Sigmoid colon (tissue), 7 donors: ENCODE data around the gene CCDC69. TPM values are rescaled to one million over a fixed set of nuclear protein-coding genes. Genes with fewer than 3 reads are reported as not detected.
A peak's percentile ranks its signal among the peaks of the same experiment; 100 is the strongest.

ENCODE experiments used
- DNase-seq: peaks from one replicate; pipeline ENCODE4 v3.0.0-alpha.2; 2019
- H3K27ac ChIP-seq, 4 donors: fragments of 200-600 bp; sonication (generic); one replicate each; pipeline ENCODE4 v1.5.1; 2016 to 2019; ENCODE audit warnings: mild to moderate bottlenecking in 1 of 4
- H3K27me3 ChIP-seq, 3 donors: fragments of 200-600 bp; sonication (generic); one replicate each; pipeline ENCODE4 v1.5.1; 2019; ENCODE audit warnings: mild to moderate bottlenecking in 1 of 3
- H3K36me3 ChIP-seq, 4 donors: fragments of 200-600 bp; sonication (generic); one replicate each; pipeline ENCODE4 v1.5.1; 2016 to 2019
- H3K4me1 ChIP-seq, 4 donors: fragments of 200-600 bp; sonication (generic); one replicate each; pipeline ENCODE4 v1.5.1; 2017 to 2019
- H3K4me3 ChIP-seq, 4 donors: fragments of 200-600 bp; sonication (generic); one replicate each; pipeline ENCODE4 v1.5.1; 2017 to 2019; ENCODE audit warnings: mild to moderate bottlenecking in 2 of 4, moderate library complexity in 1 of 4
- H3K9me3 ChIP-seq, 4 donors: fragments of 200-600 bp in 3 of 4; sonication (generic) in 3 of 4; one replicate each; pipeline versions ENCODE4 v1.5.1 to v1.6.1; 2013 to 2019
- CTCF ChIP-seq, 4 experiments: fragments of 450-650 bp in 3 of 4; fragments of 200-600 bp in 1 of 4; IDR thresholded peaks; one replicate each; pipeline ENCODE4 v1.5.1; 2016 to 2019; ENCODE audit warnings: antibody characterized with exemption in 4 of 4, mild to moderate bottlenecking in 3 of 4, moderate library complexity in 2 of 4
- EP300 ChIP-seq, 4 donors: sonication (generic); formaldehyde crosslinking; IDR thresholded peaks; one replicate each; pipeline ENCODE4 v1.6.1; 2017; ENCODE audit warnings: antibody characterized with exemption in 4 of 4
- POLR2A ChIP-seq, 2 donors: fragments of 450-650 bp; IDR thresholded peaks; one replicate each; pipeline ENCODE4 v1.6.1; 2016; ENCODE audit warnings: antibody characterized with exemption in 2 of 2, mild to moderate bottlenecking in 2 of 2, moderate library complexity in 2 of 2
- POLR2AphosphoS5 ChIP-seq, 4 donors: sonication (generic); formaldehyde crosslinking; IDR thresholded peaks; one replicate each; pipeline ENCODE4 v1.6.1; 2017; ENCODE audit warnings: antibody characterized with exemption in 4 of 4
- WGBS, 2 donors: extraction: QIAGEN DNeasy Blood & Tissue Kit; methylation state at CpG; one replicate each; pipeline ENCODE4 v1.1.7; 2013; 5-methylcytosine and 5-hydroxymethylcytosine counted together
- intact Hi-C: fragments of 100-400 bp; cut with DNase I; formaldehyde crosslinking; loops from one replicate; pipeline ENCODE4 v1.15.1; 2023
- polyA plus RNA-seq, 3 donors: library from polyadenylated mRNA; stranded (reverse); fragments of 200-250 nt; gene quantifications; one replicate each; pipeline ENCODE4 v1.2.3, GENCODE V29; 2013
- total RNA-seq, 4 donors: library from RNA; depleted of rRNA; stranded (reverse); fragments of >200 nt; gene quantifications; one replicate each; pipeline ENCODE4 v1.1.0, GENCODE V29; 2016
- donor health status: healthy with polysubstance abuse.
- donor health status: Bipolar disorder and iron deficiency.
- donor health status: healthy.

CCDC69 gene
- total and polyA plus RNA-seq, 7 donors = 6.0 to 342 (median 199) TPM

- Histone ChIP-seq H3K4me1 (peaks cover 0 to 91% (median 85%) of the 10 kb centered on the region in 4 donors), H3K4me3 (no peak overlapping the region), H3K9me3 (no peaks in the 10 kb centered on the region), H3K27ac (peak overlapping the region; percentile 90 to 99 (median 94)), H3K36me3 (peaks cover 0 to 7% (median 0%) of the 10 kb centered on the region in 4 donors), H3K27me3 (no peaks in the 10 kb centered on the region)
- intact Hi-C loops = loop anchor here (5.0 kb wide), 1 partner anchor 62 kb away; the partner anchor contains the start of gene ANXA6
- TF ChIP-seq CTCF (IDR thresholded peaks at IDR 0.05) (peak in 1 of 4 experiments; percentile 22), POLR2AphosphoS5 (IDR thresholded peaks at IDR 0.05) (no peak), EP300 (IDR thresholded peaks at IDR 0.05) (no peak)
- no peak for DNase-seq
- WGBS, 2 donors = 80 to 84% methylated on average over 7 of the region's 7 CpGs
Observed at GRCh38 chr5:151219789-151220188, 4.1 kb downstream of the CCDC69 start.

- WGBS, 2 donors = 88 to 95% methylated on average over 9 of the region's 9 CpGs
- no peaks in the 10 kb centered on the region for H3K27me3 ChIP-seq
- peaks cover 0 to 91% (median 87%) of the 10 kb centered on the region in 4 donors for H3K4me1 ChIP-seq
- no peak overlapping the region for H3K4me3 ChIP-seq
- H3K36me3 ChIP-seq = peaks cover 0 to 9% (median 0%) of the 10 kb centered on the region in 4 donors
- no peaks in the 10 kb centered on the region for H3K9me3 ChIP-seq
- DNase-seq = peak; percentile 52
- H3K27ac ChIP-seq = peak overlapping the region; percentile 90 to 99 (median 94)
- intact Hi-C loops = no loop called here
- TF ChIP-seq POLR2A (IDR thresholded peaks at IDR 0.05) (no peak), POLR2AphosphoS5 (IDR thresholded peaks at IDR 0.05) (no peak), EP300 (IDR thresholded peaks at IDR 0.05) (no peak), CTCF (IDR thresholded peaks at IDR 0.05) (no peak)
Observed at GRCh38 chr5:151219138-151219537, 4.8 kb downstream of the CCDC69 start.

GRCh38 chr5:151218177-151218576, 5.7 kb downstream of the CCDC69 start:
- 78 to 91% methylated on average over 6 of the region's 6 CpGs for WGBS, 2 donors
- Histone ChIP-seq H3K36me3 (peaks cover 0 to 9% (median 0%) of the 10 kb centered on the region in 4 donors), H3K27me3 (no peaks in the 10 kb centered on the region), H3K27ac (peak overlapping the region; percentile 90 to 99 (median 94)), H3K4me1 (peaks cover 0 to 98% (median 94%) of the 10 kb centered on the region in 4 donors), H3K4me3 (no peak overlapping the region), H3K9me3 (no peaks in the 10 kb centered on the region)
- intact Hi-C loops = no loop called here
- no peak for TF ChIP-seq CTCF (IDR thresholded peaks at IDR 0.05)
- no peak for TF ChIP-seq POLR2A (IDR thresholded peaks at IDR 0.05)
- no peak for TF ChIP-seq POLR2AphosphoS5 (IDR thresholded peaks at IDR 0.05)
- no peak for TF ChIP-seq EP300 (IDR thresholded peaks at IDR 0.05)
- DNase-seq = peak; percentile 60

GRCh38 chr5:151216781-151217180, 7.1 kb downstream of the CCDC69 start:
- Histone ChIP-seq H3K4me1 (peaks cover 0 to 95% (median 86%) of the 10 kb centered on the region in 4 donors), H3K27ac (peak overlapping the region; percentile 90 to 99 (median 94)), H3K9me3 (no peaks in the 10 kb centered on the region), H3K27me3 (no peaks in the 10 kb centered on the region), H3K36me3 (peaks cover 0 to 9% (median 2%) of the 10 kb centered on the region in 4 donors), H3K4me3 (peak overlapping the region in 1 of 4 donors; percentile 1)
- TF ChIP-seq CTCF (IDR thresholded peaks at IDR 0.05) (no peak), EP300 (IDR thresholded peaks at IDR 0.05) (no peak), POLR2AphosphoS5 (IDR thresholded peaks at IDR 0.05) (no peak), POLR2A (IDR thresholded peaks at IDR 0.05) (no peak)
- intact Hi-C loops = no loop called here
- WGBS, 2 donors = 75 to 76% methylated on average over 5 of the region's 5 CpGs
- DNase-seq = no peak

- WGBS, 2 donors = 77 to 89% methylated on average over 2 of the region's 2 CpGs
- intact Hi-C loops = no loop called here
- peak overlapping the region; percentile 50 to 99 (median 94) for H3K27ac ChIP-seq
Observed at GRCh38 chr5:151215546-151215880, 8.4 kb downstream of the CCDC69 start.

More at GRCh38 chr5:151215546-151215880, 8.4 kb downstream of the CCDC69 start:
- no peak for TF ChIP-seq POLR2A (IDR thresholded peaks at IDR 0.05)
- TF ChIP-seq POLR2AphosphoS5 (IDR thresholded peaks at IDR 0.05) = no peak
- no peak for TF ChIP-seq CTCF (IDR thresholded peaks at IDR 0.05)
- TF ChIP-seq EP300 (IDR thresholded peaks at IDR 0.05) = no peak
- no peak for DNase-seq
- Histone ChIP-seq H3K9me3 (no peaks in the 10 kb centered on the region), H3K4me1 (peaks cover 0 to 89% (median 73%) of the 10 kb centered on the region in 4 donors), H3K4me3 (no peak overlapping the region), H3K27me3 (no peaks in the 10 kb centered on the region), H3K36me3 (peaks cover 0 to 9% (median 2%) of the 10 kb centered on the region in 4 donors)
